ENCODE data around the gene FAM228B. TPM values are rescaled to one million over a fixed set of nuclear protein-coding genes. Genes with fewer than 3 reads are reported as not detected.

FAM228B gene
- total RNA-seq, 1 donor from 2014 or later = 3.1 TPM

DNA sequence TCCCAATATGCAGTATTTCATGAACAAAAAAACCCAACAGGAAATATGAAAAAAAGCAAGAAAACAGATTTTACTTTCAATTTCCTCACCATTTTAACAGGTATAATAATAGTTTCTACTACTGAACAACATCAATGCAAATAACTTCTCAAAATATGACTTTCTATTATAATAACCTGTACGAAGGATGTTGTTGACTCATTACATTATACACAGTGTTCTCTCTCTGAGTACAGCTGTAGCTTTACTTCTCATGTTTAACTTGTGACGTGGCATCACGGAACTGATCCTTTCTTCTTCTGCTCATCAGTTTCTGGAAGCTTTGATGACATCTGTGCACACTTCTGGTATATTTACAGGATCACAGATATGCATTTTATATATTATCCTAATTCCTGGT, 91.6 kb downstream of the FAM228B start:
- no peak overlapping the region for H3K27ac Mint-ChIP-seq
- intact Hi-C loops (cut with micrococcal nuclease) = no loop called here
- no peak for DNase-seq (ENCODE audit: low spot score)
- no peak overlapping the region for H3K4me3 Mint-ChIP-seq
- H3K27me3 Mint-ChIP-seq (ENCODE audit: insufficient read depth) = no peaks in the 10 kb centered on the region
- peaks cover 7% of the 10 kb centered on the region for H3K4me1 Mint-ChIP-seq (ENCODE audit: low read depth)
- no peaks in the 10 kb centered on the region for H3K9me3 Mint-ChIP-seq
- peaks cover 20% of the 10 kb centered on the region for H3K36me3 Mint-ChIP-seq (ENCODE audit: low read depth)

Other genes starting within 250 kb of the FAM228B start
- gene ATAD2B, start 196.3 kb upstream of the FAM228B start, total RNA-seq = 25.9 and 27.8 TPM in 2 replicates
- 11.4 and 13.0 TPM in 2 replicates for gene UBXN2A, start 183.0 kb upstream of the FAM228B start, total RNA-seq
- gene MFSD2B, start 113.4 kb upstream of the FAM228B start, total RNA-seq = 0.12 TPM in 1 of 2 replicates, not detected in the other
- gene WDCP, start 76.1 kb upstream of the FAM228B start, total RNA-seq = 21.9 and 23.1 TPM in 2 replicates
- 0.47 and 0.71 TPM in 2 replicates for gene FKBP1B, start 73.7 kb upstream of the FAM228B start, total RNA-seq
- gene SF3B6, start 47.1 kb upstream of the FAM228B start, total RNA-seq = 128 and 145 TPM in 2 replicates
- gene TP53I3, start 38.6 kb upstream of the FAM228B start, total RNA-seq = 0.70 and 0.96 TPM in 2 replicates
- not detected in 2 replicates for gene PFN4, start 135 bp upstream of the FAM228B start, total RNA-seq
- gene FAM228A, start 51.6 kb downstream of the FAM228B start, total RNA-seq = not detected in 2 replicates
- 52.9 and 57.1 TPM in 2 replicates for gene ITSN2, start 237.1 kb downstream of the FAM228B start, total RNA-seq